Choroid plexus epithelial cell (primary cell): ENCODE results near the gene MCF2L2.
"Not testable (repeated sequence)": the region's sequence is repeated elsewhere in the genome, so short reads cannot be mapped to it uniquely, and the experiment has no call there.

Experiments used
- DNase-seq: peaks from one replicate; pipeline ENCODE4 v3.0.0-alpha.2; 2010; ENCODE audit warnings: low read depth
- H3K4me3 ChIP-seq: 2 replicates; pipeline ENCODE4 v1.5.1; 2011; ENCODE audit warnings: low read depth, mild to moderate bottlenecking, control low read depth, low read length, moderate library complexity
- CTCF ChIP-seq: conservative IDR thresholded peaks from 2 replicates; pipeline ENCODE4 v1.5.1; 2011; ENCODE audit warnings: low read depth, mild to moderate bottlenecking, control low read depth, inconsistent platforms, low read length, moderate library complexity

The MCF2L2 gene

GRCh38 chr3:183443395-183444385 is 15.3 kb upstream of the MCF2L2 start:
- no peak for TF ChIP-seq CTCF
- DNase-seq = no peak
- no peak overlapping the region for H3K4me3 ChIP-seq

GRCh38 chr3:183442994-183443393 is 14.6 kb upstream of the MCF2L2 start:
- no peak for TF ChIP-seq CTCF
- DNase-seq = no peak
- no peak overlapping the region for H3K4me3 ChIP-seq

- DNase-seq, H3K4me3 ChIP-seq: not testable (repeated sequence)
These were observed 12.1 kb upstream of the MCF2L2 start for GRCh38 chr3:183440521-183440920.

GRCh38 chr3:183439515-183439914 is 11.1 kb upstream of the MCF2L2 start:
- DNase-seq = peak; percentile 33
- H3K4me3 ChIP-seq = no peak overlapping the region
- TF ChIP-seq CTCF = no peak

GRCh38 chr3:183438735-183439134 is 10.3 kb upstream of the MCF2L2 start:
- DNase-seq = no peak
- H3K4me3 ChIP-seq = no peak overlapping the region
- no peak for TF ChIP-seq CTCF

- H3K4me3 ChIP-seq = no peak overlapping the region
- DNase-seq = no peak
- TF ChIP-seq CTCF = no peak
These were observed 9.5 kb upstream of the MCF2L2 start for GRCh38 chr3:183437666-183438564.

- no peak for DNase-seq
- no peak overlapping the region for H3K4me3 ChIP-seq
- no peak for TF ChIP-seq CTCF
These were observed 8.6 kb upstream of the MCF2L2 start for GRCh38 chr3:183437061-183437460.
